ENCODE results near the gene UGT1A6. TPM values are rescaled to one million over a fixed set of nuclear protein-coding genes. Genes with fewer than 3 reads are reported as not detected.
A peak's percentile ranks its signal among the peaks of the same experiment; 100 is the strongest.

UGT1A6 gene
- total and polyA plus RNA-seq, 2 of the 4 experiments (the other 2 are of a cell fraction) = not detected

DNA sequence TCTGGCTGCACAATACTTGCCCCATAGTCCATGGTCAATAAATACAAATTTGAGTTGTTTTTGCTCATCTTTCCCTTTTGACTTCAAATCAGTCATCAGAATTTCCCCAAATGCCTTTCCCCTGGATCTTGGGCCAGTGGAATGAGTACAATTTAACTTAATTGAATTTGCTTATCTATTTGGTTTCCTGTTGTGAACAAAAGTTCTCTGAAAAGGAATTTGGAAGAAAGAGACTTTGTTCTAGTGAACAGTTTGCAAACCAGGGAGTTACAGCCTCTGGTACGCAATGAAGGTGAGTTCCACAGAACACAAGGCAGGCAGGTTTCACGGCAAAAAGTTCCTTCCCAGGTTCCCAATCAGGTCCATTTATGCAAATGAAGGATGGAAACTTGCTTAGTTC, 66.2 kb downstream of the UGT1A6 start:
- H3K14ac ChIP-seq (replicated peaks; ENCODE audit: low read depth, low read length) = no peak overlapping the region
- H3K36me3 ChIP-seq (ENCODE audit: control insufficient read depth, insufficient read depth, low read length) = no peaks in the 10 kb centered on the region
- intact Hi-C loops (cut with micrococcal nuclease) (no loop called here), in situ Hi-C loops (cut with MboI; ENCODE audit: low sequenced_read_pairs) (no loop called here), dilution Hi-C loops (cut with HindIII; ENCODE audit: low sequenced_read_pairs, unreplicated experiment) (no loop called here)
- no peaks in the 10 kb centered on the region for H3K9me1 ChIP-seq (ENCODE audit: insufficient read depth, low read length)
- H3K9ac ChIP-seq (ENCODE audit: low read depth, low read length) = no peak overlapping the region
- H3K4me1 ChIP-seq (ENCODE audit: control insufficient read depth, insufficient read depth, low read length) = peaks cover 7% of the 10 kb centered on the region
- no peak overlapping the region for H4K8ac ChIP-seq (ENCODE audit: low read depth in 2 of 2, low read length in 2 of 2)
- H2BK120ac ChIP-seq (ENCODE audit: low read depth, low read length) = no peak overlapping the region
- no peak overlapping the region for H4K91ac ChIP-seq (ENCODE audit: insufficient read depth, low read depth, low read length)
- H3K4ac ChIP-seq (ENCODE audit: low read depth, low read length) = peak overlapping the region; percentile 20; the same call in 1 of the 2 replicates
- H4K20me1 ChIP-seq (ENCODE audit: insufficient read depth, low read length) = no peaks in the 10 kb centered on the region
- H2BK20ac ChIP-seq (ENCODE audit: low read depth, low read length) = no peak overlapping the region
- H4K5ac ChIP-seq (ENCODE audit: low read depth, low read length) = no peak overlapping the region
- no peak overlapping the region; the same call in 2 of the 3 replicates for H2BK15ac ChIP-seq (ENCODE audit: low read depth, low read length)
- no peak overlapping the region for H2AK5ac ChIP-seq (ENCODE audit: low read depth, low read length)
- H3K4me2 ChIP-seq (ENCODE audit: low read depth, low read length) = no peak overlapping the region
- H3K9me3 ChIP-seq (ENCODE audit: control insufficient read depth, insufficient read depth, low read length) = no peaks in the 10 kb centered on the region
- H3K27ac ChIP-seq (ENCODE audit: insufficient read depth, low read length) = no peak overlapping the region
- no TSS peak for BruUV-seq (replicated peaks)
- no peak overlapping the region for H3K23ac ChIP-seq (ENCODE audit: low read depth, low read length)
- ChIA-PET POLR2A (ENCODE audit: unreplicated experiment) (no interaction called here), CTCF (no interaction called here)
- no peak overlapping the region for H2AFZ ChIP-seq (replicated peaks; ENCODE audit: low read length, poor library complexity)
- 69% methylated on average over 2 of the region's 2 CpGs; no CpG with 5 or more reads in 1 of the 2 experiments for WGBS, 2 experiments (ENCODE audit: extremely low coverage in 2 of 2, insufficient read length in 1 of 2)
- ATAC-seq (ENCODE audit: low read depth) (no peak), DNase-seq (peak; percentile 22)
- no peak overlapping the region for H3K4me3 ChIP-seq (ENCODE audit: insufficient read depth, low read depth, low read length)
- no peak overlapping the region for H2AK9ac ChIP-seq (replicated peaks; ENCODE audit: low read depth, low read length, poor library complexity)
- H3K56ac ChIP-seq (ENCODE audit: extremely low read depth, insufficient read depth, low read length) = no peak overlapping the region
- no peak overlapping the region for H3K18ac ChIP-seq (ENCODE audit: low read depth, low read length)
- H3K79me1 ChIP-seq (ENCODE audit: low read depth in 1 of 2, low read length in 2 of 2) = no peaks in the 10 kb centered on the region
- no peak for TF ChIP-seq NFE2L2 (IDR thresholded peaks at IDR 0.05; ENCODE audit: low read depth, low read length)
- TF ChIP-seq MAZ (IDR thresholded peaks at IDR 0.05; ENCODE audit: borderline replicate concordance, low read depth, low read length) = no peak
- TF ChIP-seq CEBPB (IDR thresholded peaks at IDR 0.05; ENCODE audit: low read depth, low read length) = no peak
- no peak for TF ChIP-seq POLR2A (IDR thresholded peaks at IDR 0.05; ENCODE audit: low read depth, low read length)
- no peaks in the 10 kb centered on the region for H3K27me3 ChIP-seq (ENCODE audit: control insufficient read depth, insufficient read depth, low read length)
- no peak overlapping the region for H2BK5ac ChIP-seq (ENCODE audit: low read depth, low read length, poor library complexity, severe bottlenecking)

Measured in IMR-90 (cell line).